CD14-positive monocyte (primary cell): ENCODE data around the gene HDAC10. TPM values are rescaled to one million over a fixed set of nuclear protein-coding genes. Genes with fewer than 3 reads are reported as not detected.
A peak's percentile ranks its signal among the peaks of the same experiment; 100 is the strongest.

Experiments used
- DNase-seq, 3 donors: peaks; one replicate each; pipeline ENCODE4 v3.0.0-alpha.2; 2011 to 2022
- H2AFZ ChIP-seq: 2 replicates; pipeline ENCODE4 v1.6.0; 2012; ENCODE audit warnings: mild to moderate bottlenecking, low read depth, low read length, inconsistent platforms; ENCODE audit not compliant: insufficient read depth, poor library complexity, severe bottlenecking
- H3K27ac ChIP-seq, 2 donors: 1 replicate in 1 of 2; 2 replicates in 1 of 2; pipeline ENCODE4 v1.5.1; 2012 to 2013; ENCODE audit warnings: low read length in 2 of 2, control low read depth in 1 of 2, inconsistent platforms in 1 of 2, low read depth in 1 of 2, mild to moderate bottlenecking in 1 of 2
- H3K27me3 ChIP-seq, 2 donors: one replicate each; pipeline versions ENCODE4 v1.6.0 to v1.6.1; 2011 to 2013; ENCODE audit warnings: low read length in 2 of 2; ENCODE audit not compliant: control insufficient read depth in 2 of 2, insufficient read depth in 2 of 2
- H3K36me3 ChIP-seq, 2 donors: replicated peaks in 1 of 2; 1 replicate in 1 of 2; 2 replicates in 1 of 2; pipeline versions ENCODE4 v1.5.1 to v1.6.1; 2012 to 2013; ENCODE audit warnings: low read length in 2 of 2, control low read depth in 1 of 2, inconsistent platforms in 1 of 2, mild to moderate bottlenecking in 1 of 2; ENCODE audit not compliant: insufficient read depth in 2 of 2, control insufficient read depth in 1 of 2
- H3K4me1 ChIP-seq, 2 donors: 1 replicate in 1 of 2; 2 replicates in 1 of 2; pipeline versions ENCODE4 v1.5.1 to v1.6.1; 2012 to 2013; ENCODE audit warnings: low read length in 2 of 2, control low read depth in 1 of 2, inconsistent platforms in 1 of 2, mild to moderate bottlenecking in 1 of 2, moderate library complexity in 1 of 2; ENCODE audit not compliant: insufficient read depth in 2 of 2, control insufficient read depth in 1 of 2
- H3K4me2 ChIP-seq: replicated peaks from 2 replicates; pipeline ENCODE3; 2012; ENCODE audit warnings: low read length, moderate library complexity, mild to moderate bottlenecking; ENCODE audit not compliant: poor library complexity, severe bottlenecking; ENCODE audit errors: extremely low read depth
- H3K4me3 ChIP-seq, 3 experiments: fragments of 200-600 bp in 1 of 3; sonication (generic) in 1 of 3; replicated peaks in 1 of 3; 1 replicate in 2 of 3; 2 replicates in 1 of 3; pipeline ENCODE4 v1.5.1; 2011 to 2013; ENCODE audit warnings: low read length in 3 of 3, mild to moderate bottlenecking in 3 of 3, control low read depth in 2 of 3, low read depth in 2 of 3, inconsistent platforms in 1 of 3, moderate library complexity in 1 of 3
- H3K79me2 ChIP-seq: 2 replicates; pipeline ENCODE4 v1.6.0; 2012; ENCODE audit warnings: mild to moderate bottlenecking, control low read depth, inconsistent platforms, low read length, moderate library complexity; ENCODE audit not compliant: insufficient read depth
- H3K9ac ChIP-seq: 2 replicates; pipeline ENCODE4 v1.6.0; 2017; ENCODE audit warnings: low read length, mild to moderate bottlenecking; ENCODE audit not compliant: insufficient read depth, poor library complexity, severe bottlenecking
- H3K9me3 ChIP-seq, 2 donors: replicated peaks in 1 of 2; 1 replicate in 1 of 2; 2 replicates in 1 of 2; pipeline versions ENCODE4 v1.5.1 to v1.6.1; 2012 to 2013; ENCODE audit warnings: low read length in 2 of 2, control low read depth in 1 of 2; ENCODE audit not compliant: control insufficient read depth in 1 of 2, insufficient read depth in 1 of 2
- H4K20me1 ChIP-seq: 2 replicates; pipeline ENCODE4 v1.6.0; 2012; ENCODE audit warnings: mild to moderate bottlenecking, low read length, control low read depth, moderate library complexity; ENCODE audit not compliant: insufficient read depth
- H3K27ac Mint-ChIP-seq, 7 donors: one replicate each; pipeline ENCODE4 v1.8.0; 2020; ENCODE audit warnings: mild to moderate bottlenecking in 7 of 7, mixed read lengths in 7 of 7, moderate library complexity in 6 of 7, inconsistent platforms in 2 of 7
- H3K27me3 Mint-ChIP-seq, 3 donors: one replicate each; pipeline ENCODE4 v1.8.0; 2021 to 2022; ENCODE audit warnings: low read depth in 3 of 3, mild to moderate bottlenecking in 3 of 3, mixed read lengths in 3 of 3, moderate library complexity in 3 of 3, inconsistent platforms in 1 of 3
- H3K36me3 Mint-ChIP-seq, 2 donors: one replicate each; pipeline ENCODE4 v1.8.0; 2020; ENCODE audit warnings: mixed read lengths in 2 of 2, inconsistent platforms in 1 of 2, mild to moderate bottlenecking in 1 of 2
- H3K4me1 Mint-ChIP-seq: one replicate; pipeline ENCODE4 v1.8.0; 2020; ENCODE audit warnings: mild to moderate bottlenecking, mixed read lengths
- H3K4me3 Mint-ChIP-seq, 2 donors: one replicate each; pipeline ENCODE4 v1.8.0; 2020; ENCODE audit warnings: mild to moderate bottlenecking in 2 of 2, mixed read lengths in 2 of 2, moderate library complexity in 1 of 2
- H3K9me3 Mint-ChIP-seq, 7 donors: one replicate each; pipeline ENCODE4 v1.8.0; 2020 to 2022; ENCODE audit warnings: mixed read lengths in 7 of 7, mild to moderate bottlenecking in 6 of 7, moderate library complexity in 6 of 7, inconsistent platforms in 2 of 7
- WGBS: methylation state at CpG from one replicate; pipeline ENCODE4 v1.1.5; 2013; ENCODE audit warnings: missing lambda C conversion rate; ENCODE audit not compliant: insufficient coverage; 5-methylcytosine and 5-hydroxymethylcytosine counted together
- intact Hi-C, 2 donors: fragments of 100-400 bp; cut with micrococcal nuclease; formaldehyde crosslinking; loops; one replicate each; pipeline versions ENCODE4 v1.15.0 to v1.15.1; 2023
- polyA plus RNA-seq, 3 donors: library from polyadenylated mRNA; depleted of rRNA in 1 of 3; unstranded in 2 of 3; stranded (reverse) in 1 of 3; fragments of 300-500 nt in 2 of 3; fragments of >200 nt in 1 of 3; fragmentation: Illumina TruSeq in 2 of 3; gene quantifications; 1 replicate in 2 of 3; 2 replicates in 1 of 3; pipeline ENCODE4 v1.2.3, GENCODE V29; 2012 to 2021
- TF ChIP-seq, protein P1 (sequence below): fragments of 200-600 bp; IDR thresholded peaks from one replicate; pipeline ENCODE4 v1.8.0; 2022; ENCODE audit warnings: antibody characterized with exemption, mild to moderate bottlenecking

Gene HDAC10
- polyA plus RNA-seq, 3 donors, result 9.2 to 148 (median 13.7) TPM

- H3K9ac ChIP-seq, result no peak overlapping the region
- no peaks in the 10 kb centered on the region for H3K9me3 Mint-ChIP-seq
Measured at GRCh38 chr22:50247748-50248147, 3.3 kb downstream of the HDAC10 start.

DNA sequence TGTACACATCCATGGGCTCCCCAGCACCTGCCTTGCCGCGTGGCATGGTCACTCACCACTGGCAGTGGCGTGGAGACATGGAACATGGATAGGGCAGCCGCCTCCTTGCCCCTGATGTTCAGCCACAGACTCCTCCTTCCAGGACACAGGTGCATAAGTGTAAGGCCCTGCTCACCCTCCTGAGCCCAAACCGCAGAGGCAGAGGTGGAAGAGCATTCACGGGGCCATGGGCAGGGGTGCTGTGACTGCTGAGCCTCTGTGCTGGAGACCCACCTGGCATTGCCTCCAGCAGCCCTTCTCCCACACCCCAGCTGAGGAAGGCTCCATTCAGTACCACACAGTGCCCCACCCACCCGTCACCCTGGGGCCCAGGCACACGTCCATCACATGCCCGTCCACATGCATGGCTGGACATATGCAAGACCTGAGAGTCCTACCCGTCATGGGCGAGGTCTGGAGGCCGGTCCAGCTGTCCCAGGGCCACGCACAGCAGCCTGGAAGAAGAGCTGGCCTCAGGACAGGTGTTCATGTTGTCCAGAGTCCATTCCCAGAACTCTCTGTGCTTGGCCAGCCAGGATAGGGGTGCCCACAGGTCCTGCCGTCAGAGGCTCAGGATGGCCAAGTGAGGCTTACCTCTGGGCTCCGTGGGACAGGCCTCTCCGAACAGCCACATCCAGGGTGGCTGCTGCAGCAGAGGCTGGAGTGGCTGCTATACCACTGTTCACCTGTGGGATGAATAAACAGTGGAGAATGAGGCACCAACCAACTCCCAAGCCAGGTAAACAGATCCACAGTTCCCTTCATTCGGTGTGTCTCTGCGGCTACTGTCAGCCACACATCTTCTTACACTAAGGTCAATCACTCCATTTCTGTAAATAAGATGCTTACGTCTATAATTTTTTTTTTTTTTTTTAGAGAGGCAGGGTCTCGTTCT, 4.6 kb downstream of the HDAC10 start:
- Histone ChIP-seq H3K4me2 (peak overlapping the region; percentile 95), H3K27ac (peak overlapping the region; percentile 87 to 96), H3K4me3 (peak overlapping the region in 1 of 3 experiments; percentile 98), H3K9ac (peak overlapping the region; percentile 90), H2AFZ (no peak overlapping the region), H3K9me3 (no peaks in the 10 kb centered on the region), H3K27me3 (no peaks in the 10 kb centered on the region), H3K36me3 (peaks cover 15 to 35% of the 10 kb centered on the region in 2 donors), H3K79me2 (peaks cover 59% of the 10 kb centered on the region), H3K4me1 (peaks cover 61 to 74% of the 10 kb centered on the region in 2 donors), H4K20me1 (peaks cover 16% of the 10 kb centered on the region)
- Mint-ChIP-seq H3K4me1 (peaks cover 48% of the 10 kb centered on the region), H3K27me3 (no peaks in the 10 kb centered on the region), H3K27ac (peak overlapping the region; percentile 6 to 98 (median 68)), H3K36me3 (peaks cover 8 to 20% of the 10 kb centered on the region in 2 donors), H3K9me3 (no peaks in the 10 kb centered on the region), H3K4me3 (peak overlapping the region in 1 of 2 donors; percentile 37)
- intact Hi-C loops, result no loop called here
- TF ChIP-seq, protein P1, sequence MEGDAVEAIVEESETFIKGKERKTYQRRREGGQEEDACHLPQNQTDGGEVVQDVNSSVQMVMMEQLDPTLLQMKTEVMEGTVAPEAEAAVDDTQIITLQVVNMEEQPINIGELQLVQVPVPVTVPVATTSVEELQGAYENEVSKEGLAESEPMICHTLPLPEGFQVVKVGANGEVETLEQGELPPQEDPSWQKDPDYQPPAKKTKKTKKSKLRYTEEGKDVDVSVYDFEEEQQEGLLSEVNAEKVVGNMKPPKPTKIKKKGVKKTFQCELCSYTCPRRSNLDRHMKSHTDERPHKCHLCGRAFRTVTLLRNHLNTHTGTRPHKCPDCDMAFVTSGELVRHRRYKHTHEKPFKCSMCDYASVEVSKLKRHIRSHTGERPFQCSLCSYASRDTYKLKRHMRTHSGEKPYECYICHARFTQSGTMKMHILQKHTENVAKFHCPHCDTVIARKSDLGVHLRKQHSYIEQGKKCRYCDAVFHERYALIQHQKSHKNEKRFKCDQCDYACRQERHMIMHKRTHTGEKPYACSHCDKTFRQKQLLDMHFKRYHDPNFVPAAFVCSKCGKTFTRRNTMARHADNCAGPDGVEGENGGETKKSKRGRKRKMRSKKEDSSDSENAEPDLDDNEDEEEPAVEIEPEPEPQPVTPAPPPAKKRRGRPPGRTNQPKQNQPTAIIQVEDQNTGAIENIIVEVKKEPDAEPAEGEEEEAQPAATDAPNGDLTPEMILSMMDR, result no peak
- no peak for DNase-seq
- 94% methylated on average over 14 of the region's 20 CpGs for WGBS

More at GRCh38 chr22:50247748-50248147, 3.3 kb downstream of the HDAC10 start:
- TF ChIP-seq, protein P1, result no peak
- Mint-ChIP-seq H3K27me3 (no peaks in the 10 kb centered on the region), H3K36me3 (peaks cover 8 to 20% of the 10 kb centered on the region in 2 donors), H3K4me3 (no peak overlapping the region), H3K27ac (peak overlapping the region in 5 of 7 donors; percentile 37 to 91 (median 83)), H3K4me1 (peaks cover 40% of the 10 kb centered on the region)
- peaks cover 21% of the 10 kb centered on the region for H4K20me1 ChIP-seq
- H3K4me1 ChIP-seq, result peaks cover 56 to 71% of the 10 kb centered on the region in 2 donors
- H3K36me3 ChIP-seq, result peaks cover 15 to 35% of the 10 kb centered on the region in 2 donors
- peak; percentile 34 to 61 (median 42) for DNase-seq
- peaks cover 49% of the 10 kb centered on the region for H3K79me2 ChIP-seq
- H3K27me3 ChIP-seq, result no peaks in the 10 kb centered on the region
- no peaks in the 10 kb centered on the region for H3K9me3 ChIP-seq
- WGBS, result 75% methylated on average over 16 of the region's 16 CpGs
- peak overlapping the region in 1 of 2 donors; percentile 65 for H3K27ac ChIP-seq
- H2AFZ ChIP-seq, result no peak overlapping the region
- no peak overlapping the region for H3K4me2 ChIP-seq
- intact Hi-C loops, result no loop called here
- H3K4me3 ChIP-seq, result no peak overlapping the region
